Esophagus muscularis mucosa (tissue), 4 donors: Measurements from ENCODE around the gene ASPHD2. TPM values are rescaled to one million over a fixed set of nuclear protein-coding genes. Genes with fewer than 3 reads are reported as not detected.

Experiments used
- DNase-seq: peaks from one replicate; pipeline ENCODE4 v3.0.0-alpha.2; 2017; ENCODE audit errors: extremely low spot score
- H3K27ac ChIP-seq, 4 donors: fragments of 200-600 bp; sonication (generic); replicated peaks in 1 of 4; 1 replicate in 3 of 4; 2 replicates in 1 of 4; pipeline ENCODE4 v1.5.1; 2016 to 2019; ENCODE audit warnings: mild to moderate bottlenecking in 1 of 4
- H3K27me3 ChIP-seq, 4 donors: fragments of 200-600 bp; sonication (generic); one replicate each; pipeline versions ENCODE4 v1.5.1 to v1.6.0; 2016 to 2019
- H3K36me3 ChIP-seq, 4 donors: fragments of 200-600 bp; sonication (generic); one replicate each; pipeline ENCODE4 v1.5.1; 2016 to 2019
- H3K4me1 ChIP-seq, 4 donors: fragments of 200-600 bp; sonication (generic); one replicate each; pipeline ENCODE4 v1.5.1; 2016 to 2019
- H3K4me3 ChIP-seq, 4 donors: fragments of 200-600 bp; sonication (generic); 1 replicate in 2 of 4; 2 replicates in 2 of 4; pipeline ENCODE4 v1.5.1; 2016 to 2019; ENCODE audit warnings: mild to moderate bottlenecking in 4 of 4, moderate library complexity in 1 of 4
- H3K9me3 ChIP-seq, 4 donors: fragments of 200-600 bp; sonication (generic); 1 replicate in 3 of 4; 2 replicates in 1 of 4; pipeline ENCODE4 v1.5.1; 2016 to 2019
- EP300 ChIP-seq: sonication (generic); formaldehyde crosslinking; IDR thresholded peaks from one replicate; pipeline ENCODE4 v1.6.1; 2017; ENCODE audit warnings: antibody characterized with exemption
- POLR2A ChIP-seq: fragments of 450-650 bp; IDR thresholded peaks from one replicate; pipeline ENCODE4 v1.6.1; 2017; ENCODE audit warnings: antibody characterized with exemption, moderate library complexity, mild to moderate bottlenecking, low read depth
- POLR2AphosphoS5 ChIP-seq, 2 donors: sonication (generic); formaldehyde crosslinking; IDR thresholded peaks; one replicate each; pipeline ENCODE4 v1.6.1; 2017; ENCODE audit warnings: antibody characterized with exemption in 2 of 2
- WGBS: methylation state at CpG from one replicate; pipeline ENCODE4 v1.1.5; 2018; 5-methylcytosine and 5-hydroxymethylcytosine counted together
- intact Hi-C: fragments of 100-400 bp; cut with DNase I; formaldehyde crosslinking; loops from one replicate; pipeline ENCODE4 v1.15.1; 2023
- total RNA-seq, 4 donors: library from RNA; depleted of rRNA; stranded (reverse); fragments of >200 nt; gene quantifications; one replicate each; pipeline versions ENCODE4 v1.1.0 to v1.2.1, GENCODE V29; 2016
- TF ChIP-seq, protein P1 (sequence below), 3 experiments: fragments of 200-600 bp in 2 of 3; fragments of 450-650 bp in 1 of 3; sonication (generic) in 2 of 3; IDR thresholded peaks; one replicate each; pipeline ENCODE4 v1.5.1; 2017 to 2019; ENCODE audit warnings: antibody characterized with exemption in 3 of 3, mild to moderate bottlenecking in 2 of 3, moderate library complexity in 1 of 3

ASPHD2 gene
- total RNA-seq, 4 donors from 2014 or later: 0.42 to 1.1 (median 0.88) TPM

DNA sequence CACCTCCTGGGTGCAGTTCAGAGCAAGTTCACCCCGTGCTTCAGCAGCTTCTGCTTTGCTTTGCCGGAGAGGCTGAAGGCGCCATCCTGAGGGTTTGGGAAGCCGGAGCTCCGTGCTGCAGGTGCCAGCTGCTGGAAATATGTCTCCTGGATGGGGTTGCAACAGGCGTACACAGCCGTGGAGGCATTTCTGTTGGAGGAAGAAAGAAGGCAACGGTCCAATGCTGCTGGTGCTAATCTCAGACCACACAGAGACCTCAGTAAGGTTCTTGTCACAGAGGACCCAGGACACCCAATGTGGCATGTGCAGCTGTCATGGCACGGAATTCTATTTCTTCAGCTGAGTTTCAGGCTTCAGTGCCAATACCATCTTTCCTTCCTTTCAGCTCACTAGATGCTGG, 24.2 kb downstream of the ASPHD2 start:
- no peak for DNase-seq
- Histone ChIP-seq H3K4me3 (no peak overlapping the region), H3K9me3 (no peaks in the 10 kb centered on the region), H3K27me3 (no peaks in the 10 kb centered on the region), H3K36me3 (peaks cover 32 to 75% (median 72%) of the 10 kb centered on the region in 4 donors), H3K27ac (no peak overlapping the region), H3K4me1 (peaks cover 0 to 7% (median 4%) of the 10 kb centered on the region in 4 donors)
- intact Hi-C loops: no loop called here
- TF ChIP-seq POLR2AphosphoS5 (IDR thresholded peaks at IDR 0.05) (no peak), EP300 (no peak), POLR2A (no peak)
- TF ChIP-seq, protein P1, sequence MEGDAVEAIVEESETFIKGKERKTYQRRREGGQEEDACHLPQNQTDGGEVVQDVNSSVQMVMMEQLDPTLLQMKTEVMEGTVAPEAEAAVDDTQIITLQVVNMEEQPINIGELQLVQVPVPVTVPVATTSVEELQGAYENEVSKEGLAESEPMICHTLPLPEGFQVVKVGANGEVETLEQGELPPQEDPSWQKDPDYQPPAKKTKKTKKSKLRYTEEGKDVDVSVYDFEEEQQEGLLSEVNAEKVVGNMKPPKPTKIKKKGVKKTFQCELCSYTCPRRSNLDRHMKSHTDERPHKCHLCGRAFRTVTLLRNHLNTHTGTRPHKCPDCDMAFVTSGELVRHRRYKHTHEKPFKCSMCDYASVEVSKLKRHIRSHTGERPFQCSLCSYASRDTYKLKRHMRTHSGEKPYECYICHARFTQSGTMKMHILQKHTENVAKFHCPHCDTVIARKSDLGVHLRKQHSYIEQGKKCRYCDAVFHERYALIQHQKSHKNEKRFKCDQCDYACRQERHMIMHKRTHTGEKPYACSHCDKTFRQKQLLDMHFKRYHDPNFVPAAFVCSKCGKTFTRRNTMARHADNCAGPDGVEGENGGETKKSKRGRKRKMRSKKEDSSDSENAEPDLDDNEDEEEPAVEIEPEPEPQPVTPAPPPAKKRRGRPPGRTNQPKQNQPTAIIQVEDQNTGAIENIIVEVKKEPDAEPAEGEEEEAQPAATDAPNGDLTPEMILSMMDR (IDR thresholded peaks at IDR 0.05): no peak
- 95% methylated on average over 9 of the region's 9 CpGs for WGBS

GRCh38 chr22:26453812-26454500, 24.9 kb downstream of the ASPHD2 start:
- no peak overlapping the region for H3K27ac ChIP-seq
- 86% methylated on average over 5 of the region's 5 CpGs for WGBS
- no peak overlapping the region for H3K4me3 ChIP-seq
- no peaks in the 10 kb centered on the region for H3K9me3 ChIP-seq
- intact Hi-C loops: no loop called here
- peaks cover 34 to 83% (median 77%) of the 10 kb centered on the region in 4 donors for H3K36me3 ChIP-seq
- peaks cover 0 to under 1% (median under 1%) of the 10 kb centered on the region in 4 donors for H3K4me1 ChIP-seq
- no peaks in the 10 kb centered on the region for H3K27me3 ChIP-seq
- DNase-seq: no peak
- no peak for TF ChIP-seq EP300
- TF ChIP-seq POLR2AphosphoS5 (IDR thresholded peaks at IDR 0.05): no peak
- TF ChIP-seq, protein P1 (IDR thresholded peaks at IDR 0.05): no peak
- TF ChIP-seq POLR2A: no peak

DNA sequence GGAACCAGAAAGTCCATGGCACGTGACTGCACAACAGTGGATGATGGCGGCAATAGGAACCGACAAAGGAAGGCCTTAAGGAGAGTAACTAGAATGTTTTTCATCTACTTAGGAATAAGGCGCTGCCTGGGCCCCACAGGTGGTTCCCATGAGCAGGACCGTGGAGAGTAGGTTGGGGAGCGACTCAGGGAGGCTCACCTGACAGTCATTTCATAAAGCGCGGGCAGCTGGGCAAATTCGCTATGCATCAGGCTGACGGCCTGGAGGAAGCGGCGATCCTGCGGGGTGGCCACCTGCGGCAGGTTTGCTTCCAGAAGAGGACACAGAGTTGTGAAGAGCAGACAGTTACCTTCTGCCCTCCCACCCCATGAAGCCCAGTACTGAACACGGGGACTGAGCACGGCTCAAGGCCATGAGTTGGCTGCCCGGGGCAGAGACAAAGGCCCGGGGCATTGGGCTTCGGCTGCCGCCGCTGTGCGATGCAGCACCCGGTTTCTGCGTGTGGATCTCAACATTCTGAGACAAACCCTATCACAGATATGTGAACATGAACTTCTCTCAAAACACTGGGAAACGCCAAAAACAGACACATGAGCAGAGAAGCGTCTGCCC, 28.7 kb downstream of the ASPHD2 start:
- DNase-seq: no peak
- TF ChIP-seq EP300: no peak
- intact Hi-C loops: no loop called here
- 94% methylated on average over 25 of the region's 26 CpGs for WGBS
- Histone ChIP-seq H3K9me3 (no peaks in the 10 kb centered on the region), H3K27ac (no peak overlapping the region), H3K27me3 (no peaks in the 10 kb centered on the region), H3K4me3 (no peak overlapping the region), H3K4me1 (no peaks in the 10 kb centered on the region), H3K36me3 (peaks cover 30 to 87% (median 69%) of the 10 kb centered on the region in 4 donors)

DNA sequence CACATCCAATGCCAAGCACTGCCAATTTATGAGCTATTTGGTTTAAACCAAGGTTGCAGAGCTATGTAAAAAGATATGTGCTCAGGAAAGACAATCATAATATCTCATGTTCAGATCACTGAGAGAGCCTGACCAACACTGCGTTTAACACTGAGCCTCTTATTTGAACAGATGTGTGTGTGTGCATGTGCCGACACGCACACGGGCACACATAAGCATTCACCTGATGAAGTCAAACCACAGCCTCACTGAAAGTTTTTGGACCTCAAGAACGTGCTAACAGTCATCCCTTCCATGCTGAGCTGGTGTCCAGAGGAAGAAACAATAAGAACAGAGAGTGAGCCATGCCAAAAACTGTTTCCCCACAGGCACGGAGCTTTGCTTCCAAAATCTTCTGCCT, 31.1 kb downstream of the ASPHD2 start:
- Histone ChIP-seq H3K27me3 (no peaks in the 10 kb centered on the region), H3K4me1 (peaks cover 0 to 11% (median 3%) of the 10 kb centered on the region in 4 donors), H3K9me3 (no peaks in the 10 kb centered on the region), H3K27ac (no peak overlapping the region), H3K4me3 (no peak overlapping the region), H3K36me3 (peaks cover 34 to 94% (median 75%) of the 10 kb centered on the region in 4 donors)
- no peak for DNase-seq
- intact Hi-C loops: loop anchor here (2.0 to 5.0 kb wide), 2 partner anchors 61 to 98 kb away; no protein-coding TSS in a partner anchor
- WGBS: 82% methylated on average over 6 of the region's 6 CpGs
- no peak for TF ChIP-seq POLR2AphosphoS5 (IDR thresholded peaks at IDR 0.05)
- TF ChIP-seq, protein P1 (IDR thresholded peaks at IDR 0.05): no peak
- no peak for TF ChIP-seq EP300
- TF ChIP-seq POLR2A: no peak

GRCh38 chr22:26461188-26461810, 32.2 kb downstream of the ASPHD2 start:
- intact Hi-C loops: loop anchor here (2.0 to 5.0 kb wide), 2 partner anchors 62 to 99 kb away; no protein-coding TSS in a partner anchor
- no peak for DNase-seq
- 32% methylated on average over 3 of the region's 3 CpGs for WGBS

More at GRCh38 chr22:26461188-26461810, 32.2 kb downstream of the ASPHD2 start:
- no peak for TF ChIP-seq POLR2AphosphoS5 (IDR thresholded peaks at IDR 0.05)
- no peak for TF ChIP-seq EP300
- TF ChIP-seq, protein P1 (IDR thresholded peaks at IDR 0.05): peak; percentile 58 to 73 (median 70)
- TF ChIP-seq POLR2A: no peak
- Histone ChIP-seq H3K36me3 (peaks cover 43 to 96% (median 78%) of the 10 kb centered on the region in 4 donors), H3K9me3 (no peaks in the 10 kb centered on the region), H3K4me3 (no peak overlapping the region), H3K27me3 (no peaks in the 10 kb centered on the region), H3K27ac (no peak overlapping the region), H3K4me1 (peaks cover 0 to 11% (median 3%) of the 10 kb centered on the region in 4 donors)
